Thymus (tissue), 11 donors: ENCODE results near the gene EGFL7. TPM values are rescaled to one million over a fixed set of nuclear protein-coding genes. Genes with fewer than 3 reads are reported as not detected.

Experiments used
- DNase-seq, 9 donors: peaks; one replicate each; pipeline ENCODE4 v3.0.0-alpha.2; 2013; ENCODE audit warnings: low spot score in 9 of 9, low read depth in 6 of 9, missing footprints in 1 of 9
- H3K27ac ChIP-seq, 2 donors: one replicate each; pipeline ENCODE4 v1.5.1; 2013; ENCODE audit warnings: control low read depth in 1 of 2, low read depth in 1 of 2, low read length in 1 of 2, mild to moderate bottlenecking in 1 of 2, moderate library complexity in 1 of 2
- H3K27me3 ChIP-seq, 2 donors: one replicate each; pipeline ENCODE4 v1.5.1; 2013; ENCODE audit warnings: low read length in 1 of 2; ENCODE audit not compliant: control insufficient read depth in 2 of 2, insufficient read depth in 1 of 2
- H3K36me3 ChIP-seq, 2 donors: one replicate each; pipeline ENCODE4 v1.5.1; 2013; ENCODE audit warnings: low read length in 1 of 2, mild to moderate bottlenecking in 1 of 2, moderate library complexity in 1 of 2; ENCODE audit not compliant: control insufficient read depth in 2 of 2, insufficient read depth in 2 of 2
- H3K4me1 ChIP-seq, 2 donors: one replicate each; pipeline ENCODE4 v1.5.1; 2013; ENCODE audit warnings: low read length in 2 of 2; ENCODE audit not compliant: control insufficient read depth in 2 of 2, insufficient read depth in 2 of 2
- H3K4me3 ChIP-seq, 2 donors: one replicate each; pipeline ENCODE4 v1.5.1; 2013; ENCODE audit warnings: low read length in 2 of 2, control low read depth in 1 of 2, mild to moderate bottlenecking in 1 of 2
- H3K9me3 ChIP-seq, 2 donors: one replicate each; pipeline ENCODE4 v1.5.1; 2013; ENCODE audit warnings: low read length in 1 of 2, mild to moderate bottlenecking in 1 of 2; ENCODE audit not compliant: control insufficient read depth in 2 of 2, insufficient read depth in 1 of 2
- WGBS: extraction: QIAGEN DNeasy Blood & Tissue Kit; methylation state at CpG from one replicate; pipeline ENCODE4 v1.1.7; 2013; 5-methylcytosine and 5-hydroxymethylcytosine counted together
- polyA plus RNA-seq: library from polyadenylated mRNA; stranded (reverse); fragments of 200-250 nt; gene quantifications from one replicate; pipeline ENCODE4 v1.2.3, GENCODE V29; 2013
- total RNA-seq: library from RNA; stranded (reverse); fragments of 120-200 nt; gene quantifications from one replicate; pipeline ENCODE4 v1.2.4, GENCODE V29; 2013
- donor health status: healthy.

Gene EGFL7
- total and polyA plus RNA-seq, 2 donors = 18.1 to 118 TPM

DNA sequence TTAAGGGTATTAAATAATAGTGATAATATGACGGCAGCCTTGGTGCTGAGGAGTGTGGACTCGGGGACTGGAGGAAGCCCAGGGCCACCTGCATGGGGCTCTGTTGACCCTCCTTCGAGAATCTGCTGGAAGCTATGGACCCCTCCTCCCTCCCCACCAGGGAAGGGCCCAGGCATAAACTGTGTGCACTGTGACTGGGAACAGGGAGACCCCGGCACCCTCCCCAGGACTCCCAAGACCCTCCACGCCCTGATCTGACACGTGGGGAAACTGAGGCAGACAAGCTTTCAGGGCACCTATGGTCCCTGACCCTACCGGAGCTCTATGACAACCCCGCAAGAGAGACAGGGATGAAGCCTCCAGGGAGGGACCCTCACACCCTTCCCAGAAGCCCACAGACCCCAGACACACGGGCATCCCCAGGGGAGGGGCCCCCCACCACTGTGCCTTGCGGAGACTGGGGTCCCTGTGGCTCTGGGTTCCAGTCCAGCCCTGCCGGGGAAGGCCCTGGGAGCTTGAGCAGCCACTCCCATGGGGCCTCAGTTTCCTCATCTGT, 6.5 kb upstream of the EGFL7 start:
- Histone ChIP-seq H3K27ac (no peak overlapping the region), H3K4me3 (no peak overlapping the region), H3K36me3 (no peaks in the 10 kb centered on the region), H3K27me3 (peaks cover 58 to 83% of the 10 kb centered on the region in 2 donors), H3K4me1 (peaks cover 0 to 36% of the 10 kb centered on the region in 2 donors), H3K9me3 (peaks cover 2 to 10% of the 10 kb centered on the region in 2 donors)
- 24% methylated on average over 11 of the region's 11 CpGs for WGBS
- DNase-seq = no peak

DNA sequence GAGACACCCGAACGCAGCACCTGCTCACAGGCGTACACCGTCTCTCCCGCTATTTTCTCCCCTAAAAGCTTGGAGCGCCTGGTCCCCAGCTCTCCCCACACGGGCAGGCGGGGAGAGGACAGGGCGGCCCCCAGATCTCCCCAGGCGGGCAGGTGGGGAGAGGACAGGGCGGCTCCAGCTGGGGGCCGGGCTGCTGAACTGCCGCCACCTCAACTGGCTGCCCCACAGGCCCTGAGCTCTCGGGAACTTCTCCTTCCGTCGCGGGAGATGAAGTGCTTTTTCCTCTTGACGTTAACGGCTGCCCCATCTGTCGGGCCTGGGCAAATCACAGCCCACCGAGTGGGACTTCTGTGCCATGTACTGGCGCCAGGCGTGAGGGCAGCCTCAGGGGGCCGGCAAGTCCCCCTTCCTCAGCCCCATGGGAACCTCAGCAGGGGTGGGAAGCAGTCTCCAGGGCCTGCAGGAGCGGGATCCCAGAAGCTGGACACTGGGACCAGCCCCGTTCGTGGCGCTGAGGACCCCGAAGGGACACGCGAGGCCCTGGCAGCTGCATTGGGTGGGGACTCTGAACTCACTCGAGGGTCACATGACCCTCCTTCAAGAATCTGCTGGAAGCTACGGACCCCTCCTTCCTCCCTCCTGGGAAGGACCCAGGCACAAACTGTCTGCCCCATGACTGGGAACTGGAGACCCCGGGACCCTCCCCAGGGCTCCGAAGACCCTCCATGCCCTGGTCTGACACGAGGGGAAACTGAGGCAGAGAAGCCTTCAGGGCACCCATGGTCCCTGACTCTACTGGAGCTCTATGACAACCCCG, 5.7 kb upstream of the EGFL7 start:
- Histone ChIP-seq H3K27ac (no peak overlapping the region), H3K9me3 (peaks cover 2 to 10% of the 10 kb centered on the region in 2 donors), H3K4me3 (no peak overlapping the region), H3K4me1 (peaks cover 0 to 36% of the 10 kb centered on the region in 2 donors), H3K36me3 (no peaks in the 10 kb centered on the region), H3K27me3 (peaks cover 61 to 90% of the 10 kb centered on the region in 2 donors)
- DNase-seq = no peak
- WGBS = 21% methylated on average over 37 of the region's 37 CpGs

DNA sequence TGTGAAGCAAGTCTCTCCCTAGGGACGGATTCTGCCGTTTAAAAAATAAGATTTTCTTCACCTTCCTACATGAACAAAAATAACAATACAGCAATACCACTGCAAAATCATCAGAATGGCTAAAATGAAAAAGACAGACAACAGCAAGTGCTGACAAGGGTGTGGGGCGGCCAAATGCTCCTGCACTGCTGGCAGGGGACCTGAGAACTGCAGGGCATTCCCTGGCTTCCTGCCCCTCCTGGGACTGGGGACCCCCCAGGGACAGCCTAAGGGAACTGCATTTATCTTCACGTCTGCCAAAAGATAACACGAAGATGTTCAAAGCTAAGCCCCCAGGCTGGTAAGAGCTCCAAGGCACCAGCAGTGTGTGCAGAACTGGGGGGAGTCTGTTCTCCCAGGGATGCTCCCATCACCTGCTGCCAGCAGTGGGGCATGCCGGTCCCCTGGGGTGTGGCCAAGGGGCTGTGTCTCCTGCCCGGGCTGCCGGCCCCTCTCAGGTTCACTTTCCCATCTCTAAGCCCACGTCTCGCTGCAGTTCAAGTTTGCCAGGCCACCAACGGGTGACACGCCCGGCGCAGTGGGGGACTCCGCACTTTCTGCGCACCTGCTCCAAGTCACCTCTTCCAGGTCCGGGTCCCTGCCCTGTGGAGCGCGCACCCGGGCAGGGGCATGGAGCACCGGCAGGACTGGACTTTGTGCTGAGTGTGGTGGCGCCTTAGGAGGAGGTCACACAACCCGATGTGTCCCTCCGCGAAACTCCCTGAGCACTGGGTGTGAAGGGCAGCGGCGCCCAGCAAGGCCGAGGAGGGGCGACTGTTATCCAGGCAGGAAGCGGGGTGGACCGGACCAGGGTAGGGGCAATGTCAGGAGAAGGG, 4.5 kb upstream of the EGFL7 start:
- 18% methylated on average over 31 of the region's 31 CpGs for WGBS
- DNase-seq = no peak
- no peaks in the 10 kb centered on the region for H3K36me3 ChIP-seq
- H3K27me3 ChIP-seq = peaks cover 63 to 99% of the 10 kb centered on the region in 2 donors
- H3K9me3 ChIP-seq = peaks cover 2 to 10% of the 10 kb centered on the region in 2 donors
- H3K4me3 ChIP-seq = no peak overlapping the region
- peak overlapping the region in 1 of 2 donors; percentile 37 for H3K27ac ChIP-seq
- peaks cover 0 to 36% of the 10 kb centered on the region in 2 donors for H3K4me1 ChIP-seq

DNA sequence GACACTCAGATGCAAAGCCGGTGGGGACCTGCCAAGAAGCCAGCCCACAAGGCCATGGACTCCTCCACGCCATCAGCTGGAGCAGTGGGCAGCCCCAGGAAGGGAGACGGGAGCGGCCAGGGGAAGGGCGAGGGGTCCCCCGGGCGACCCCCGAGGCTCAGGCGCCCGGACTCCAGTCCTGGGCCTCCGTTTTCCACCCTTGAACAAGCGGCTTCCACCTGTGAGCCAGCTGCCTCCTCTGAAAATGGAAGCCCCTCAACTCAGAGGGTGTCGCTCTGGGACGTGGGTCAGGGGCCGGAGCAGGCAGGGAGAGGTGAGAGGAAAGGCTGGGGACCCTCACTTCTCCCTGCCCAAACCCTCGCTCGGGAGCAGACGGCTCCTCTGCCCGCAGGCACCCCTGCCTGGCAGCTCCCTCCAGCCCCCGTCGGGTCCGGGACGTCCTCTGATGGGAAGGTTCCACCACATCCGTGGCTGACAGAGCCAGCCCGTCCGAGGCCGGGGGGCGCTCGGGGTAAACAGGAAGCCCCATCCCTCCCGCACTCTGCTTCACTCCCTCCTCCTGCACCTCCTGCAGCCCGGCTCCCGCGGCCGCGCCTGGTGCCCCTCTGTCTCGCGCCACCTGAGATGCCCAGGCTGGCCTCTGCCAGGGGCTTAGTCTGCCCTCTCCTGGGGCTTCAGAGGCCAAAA, 3.7 kb upstream of the EGFL7 start:
- H3K4me3 ChIP-seq = no peak overlapping the region
- peaks cover 64 to 99% of the 10 kb centered on the region in 2 donors for H3K27me3 ChIP-seq
- 4% methylated on average over 37 of the region's 37 CpGs for WGBS
- no peak for DNase-seq
- H3K36me3 ChIP-seq = no peaks in the 10 kb centered on the region
- H3K9me3 ChIP-seq = peaks cover 2 to 10% of the 10 kb centered on the region in 2 donors
- H3K4me1 ChIP-seq = peaks cover 0 to 36% of the 10 kb centered on the region in 2 donors
- no peak overlapping the region for H3K27ac ChIP-seq

DNA sequence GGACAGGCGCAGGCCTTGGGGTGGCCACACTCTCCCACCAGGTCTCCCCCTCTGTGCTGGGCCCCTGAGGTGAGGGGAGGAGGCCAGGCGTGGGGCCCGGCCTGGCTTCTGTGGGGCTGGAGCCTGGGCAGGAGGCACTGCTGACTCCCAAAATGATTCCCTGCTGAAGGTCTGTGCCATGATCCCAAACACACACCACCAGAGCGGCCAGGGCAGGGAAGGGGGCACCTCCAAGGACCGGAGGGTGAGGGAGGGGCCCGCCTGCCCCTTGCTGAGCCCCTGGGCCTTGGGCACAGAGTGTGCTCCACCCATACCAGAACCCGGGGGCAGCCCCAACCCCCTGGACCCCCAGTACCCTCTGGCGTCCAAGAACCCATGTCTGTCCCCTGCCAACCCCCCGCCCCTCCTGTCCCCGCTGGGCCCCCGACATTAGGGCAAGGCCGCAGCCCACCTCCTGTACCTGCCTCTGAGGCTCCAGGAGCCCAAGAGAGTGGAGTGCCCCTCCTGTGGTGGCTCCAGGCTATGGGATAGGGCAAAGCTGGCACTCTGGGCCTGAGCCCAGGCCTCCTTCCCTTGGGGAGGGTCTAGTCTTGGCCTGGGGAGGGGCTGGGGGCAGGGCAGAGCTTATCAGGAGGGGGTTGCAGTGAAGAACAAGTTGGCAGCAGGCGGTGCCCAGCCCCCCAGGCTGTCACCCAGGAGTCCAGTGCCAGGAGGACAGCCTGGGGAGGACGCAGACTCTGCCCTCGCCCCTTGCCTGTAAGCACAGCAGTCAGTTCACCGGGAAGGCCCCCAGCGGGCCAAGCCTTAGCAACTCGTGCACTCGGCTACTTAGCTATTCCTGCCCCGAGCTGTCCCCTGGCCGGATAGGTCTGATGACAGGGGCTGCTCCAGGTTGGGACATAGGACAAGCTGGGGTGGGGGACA, 2.6 kb upstream of the EGFL7 start:
- DNase-seq = no peak
- H3K4me3 ChIP-seq = no peak overlapping the region
- H3K9me3 ChIP-seq = peaks cover 2 to 5% of the 10 kb centered on the region in 2 donors
- H3K27me3 ChIP-seq = peaks cover 72 to 100% of the 10 kb centered on the region in 2 donors
- no peak overlapping the region for H3K27ac ChIP-seq
- peaks cover 0 to 42% of the 10 kb centered on the region in 2 donors for H3K4me1 ChIP-seq
- H3K36me3 ChIP-seq = no peaks in the 10 kb centered on the region
- 58% methylated on average over 21 of the region's 21 CpGs for WGBS

DNA sequence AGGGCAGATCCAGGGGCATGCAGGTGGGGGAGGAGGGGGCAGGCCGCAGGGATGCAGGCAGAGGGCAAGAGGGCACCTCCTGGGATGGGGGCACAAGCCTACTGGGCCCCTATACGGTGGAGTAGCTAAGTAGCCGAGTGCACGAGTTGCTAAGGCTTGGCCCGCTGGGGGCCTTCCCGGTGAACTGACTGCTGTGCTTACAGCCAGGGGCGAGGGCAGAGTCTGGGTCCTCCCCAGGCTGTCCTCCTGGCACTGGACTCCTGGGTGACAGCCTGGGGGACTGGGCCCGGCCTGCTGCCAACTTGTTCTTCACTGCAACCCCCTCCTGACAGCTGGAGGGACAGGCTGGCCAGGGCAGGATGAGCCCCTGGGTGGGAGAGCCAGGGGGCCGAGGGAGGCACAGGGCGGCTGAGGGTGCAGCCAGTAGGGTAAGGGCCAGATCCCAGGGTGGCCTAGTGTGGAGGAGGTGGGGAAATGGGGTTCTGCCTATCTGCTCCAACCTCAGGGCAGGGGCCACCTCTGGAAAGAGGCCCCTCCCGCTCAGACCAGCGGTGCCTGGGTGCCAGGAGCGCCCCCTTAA, 1.7 kb upstream of the EGFL7 start:
- peaks cover 2 to 5% of the 10 kb centered on the region in 2 donors for H3K9me3 ChIP-seq
- no peaks in the 10 kb centered on the region for H3K36me3 ChIP-seq
- no peak overlapping the region for H3K4me3 ChIP-seq
- no peak for DNase-seq
- no peak overlapping the region for H3K27ac ChIP-seq
- peaks cover 78 to 94% of the 10 kb centered on the region in 2 donors for H3K27me3 ChIP-seq
- H3K4me1 ChIP-seq = peaks cover 3 to 38% of the 10 kb centered on the region in 2 donors
- 65% methylated on average over 13 of the region's 13 CpGs for WGBS

DNA sequence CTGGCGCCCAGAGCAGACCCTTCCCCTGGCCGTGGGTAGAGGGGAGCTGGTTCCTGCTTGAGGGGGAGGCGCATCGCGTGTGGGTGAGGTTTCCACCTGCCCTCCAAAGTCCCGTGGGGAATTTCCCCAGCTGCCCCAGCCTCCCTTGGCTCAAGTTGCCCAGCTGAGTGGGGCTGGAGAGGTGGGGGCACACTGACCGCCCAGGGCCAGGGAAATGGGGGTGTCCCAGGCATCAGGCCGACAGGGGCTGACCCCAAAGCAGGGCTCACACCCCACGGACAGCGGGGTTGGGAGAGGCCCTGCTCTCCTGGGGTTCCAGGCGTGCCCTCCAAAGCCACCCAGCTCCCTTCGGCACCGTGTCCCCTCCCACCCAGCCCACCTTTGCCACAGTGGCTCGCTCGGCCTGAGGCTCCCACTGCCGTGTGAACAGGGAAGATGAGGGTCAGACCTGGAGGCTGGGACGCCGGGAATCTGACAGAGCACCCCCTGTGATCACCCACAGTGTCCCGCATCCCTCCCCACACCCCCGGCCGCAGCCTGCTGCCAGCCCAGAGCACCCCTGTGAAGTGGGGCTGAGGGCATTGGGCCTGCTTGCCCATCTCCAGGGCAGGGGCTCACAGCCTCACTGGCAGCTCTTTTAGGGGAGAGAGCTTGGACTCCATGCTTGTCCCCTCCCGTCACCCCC, 933 bp upstream of the EGFL7 start:
- H3K27ac ChIP-seq = no peak overlapping the region
- no peak for DNase-seq

More for the DNA sequence above, 933 bp upstream of the EGFL7 start:
- WGBS = 86% methylated on average over 22 of the region's 22 CpGs
- Histone ChIP-seq H3K27me3 (peaks cover 78 to 93% of the 10 kb centered on the region in 2 donors), H3K4me1 (peaks cover 4 to 34% of the 10 kb centered on the region in 2 donors), H3K36me3 (no peaks in the 10 kb centered on the region), H3K4me3 (no peak overlapping the region), H3K9me3 (peaks cover 2 to 5% of the 10 kb centered on the region in 2 donors)
